Measurements from ENCODE around the gene CLDN24.

- TF ChIP-seq POLR2A (IDR thresholded peaks at IDR 0.05; ENCODE audit: borderline replicate concordance, extremely low read depth, insufficient read depth, insufficient read length) = no peak
- TF ChIP-seq, protein P1, sequence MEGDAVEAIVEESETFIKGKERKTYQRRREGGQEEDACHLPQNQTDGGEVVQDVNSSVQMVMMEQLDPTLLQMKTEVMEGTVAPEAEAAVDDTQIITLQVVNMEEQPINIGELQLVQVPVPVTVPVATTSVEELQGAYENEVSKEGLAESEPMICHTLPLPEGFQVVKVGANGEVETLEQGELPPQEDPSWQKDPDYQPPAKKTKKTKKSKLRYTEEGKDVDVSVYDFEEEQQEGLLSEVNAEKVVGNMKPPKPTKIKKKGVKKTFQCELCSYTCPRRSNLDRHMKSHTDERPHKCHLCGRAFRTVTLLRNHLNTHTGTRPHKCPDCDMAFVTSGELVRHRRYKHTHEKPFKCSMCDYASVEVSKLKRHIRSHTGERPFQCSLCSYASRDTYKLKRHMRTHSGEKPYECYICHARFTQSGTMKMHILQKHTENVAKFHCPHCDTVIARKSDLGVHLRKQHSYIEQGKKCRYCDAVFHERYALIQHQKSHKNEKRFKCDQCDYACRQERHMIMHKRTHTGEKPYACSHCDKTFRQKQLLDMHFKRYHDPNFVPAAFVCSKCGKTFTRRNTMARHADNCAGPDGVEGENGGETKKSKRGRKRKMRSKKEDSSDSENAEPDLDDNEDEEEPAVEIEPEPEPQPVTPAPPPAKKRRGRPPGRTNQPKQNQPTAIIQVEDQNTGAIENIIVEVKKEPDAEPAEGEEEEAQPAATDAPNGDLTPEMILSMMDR (IDR thresholded peaks at IDR 0.05 in 2 of 3, conservative IDR thresholded peaks at IDR 0.05 in 1 of 3; ENCODE audit: borderline replicate concordance in 1 of 3, insufficient read depth in 1 of 3, low read depth in 2 of 3, low read length in 2 of 3) = no peak
- TF ChIP-seq CBX3 (IDR thresholded peaks at IDR 0.05; ENCODE audit: low read depth) = no peak
- no peak for TF ChIP-seq CEBPB (IDR thresholded peaks at IDR 0.05; ENCODE audit: low read depth)
- TF ChIP-seq REST (IDR thresholded peaks at IDR 0.05; ENCODE audit: low read depth) = no peak
- no peak for TF ChIP-seq ZNF274 (IDR thresholded peaks at IDR 0.05; ENCODE audit: low read depth, low read length)
- TF ChIP-seq SIN3A (IDR thresholded peaks at IDR 0.05; ENCODE audit: low read depth) = no peak
- TF ChIP-seq ZFX (IDR thresholded peaks at IDR 0.05) = no peak
- no peak for TF ChIP-seq EZH2phosphoT487 (IDR thresholded peaks at IDR 0.05; ENCODE audit: borderline replicate concordance)
- no peak for TF ChIP-seq POLR2AphosphoS5 (IDR thresholded peaks at IDR 0.05; ENCODE audit: low read depth, low read length)
These were observed 33.2 kb upstream of the CLDN24 start for GRCh38 chr4:183355405-183355804.
